Fibroblast of skin of scalp (primary cell): ENCODE measurements around the gene TMEM255B.
"Not testable (repeated sequence)": the region's sequence is repeated elsewhere in the genome, so short reads cannot be mapped to it uniquely, and the experiment has no call there.

Experiments
- DNase-seq: peaks from one replicate; pipeline ENCODE4 v3.0.0-alpha.2; 2013

Gene TMEM255B

DNA sequence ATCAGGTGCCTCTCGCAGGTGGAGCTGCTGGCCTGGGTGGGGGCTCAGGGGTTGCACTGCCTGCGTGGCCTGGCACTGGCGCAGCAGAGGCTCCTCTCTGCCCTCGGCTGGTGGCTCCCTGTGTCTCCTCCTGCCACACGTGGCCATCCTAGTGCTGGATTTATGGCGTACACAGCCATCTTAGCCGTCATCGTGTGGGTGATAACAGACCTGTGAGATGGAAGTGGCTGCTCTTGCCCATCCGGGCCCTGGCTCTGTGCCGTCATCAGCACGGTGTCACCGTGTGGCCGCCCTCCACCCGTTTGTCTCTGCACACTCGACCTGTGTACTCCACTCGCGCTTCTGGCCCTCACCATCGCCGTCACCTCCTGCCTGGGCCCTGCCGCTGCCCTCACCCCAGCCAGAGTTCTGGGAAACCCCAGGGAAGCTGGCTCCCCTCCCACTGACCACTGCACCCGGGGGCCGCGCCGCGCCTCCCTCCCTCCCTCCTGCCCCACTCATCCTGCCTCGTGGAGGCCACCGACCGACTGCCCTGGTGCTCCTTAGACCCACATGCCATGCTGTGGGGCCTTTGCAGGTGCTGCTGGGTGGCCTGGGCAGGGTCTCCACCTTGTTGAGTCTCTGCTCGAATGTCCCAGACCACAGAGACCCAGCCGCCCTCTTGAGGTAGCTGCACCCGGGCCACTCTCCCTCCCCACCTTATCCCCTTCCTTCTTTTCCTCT is 29.5 kb downstream of the TMEM255B start:
- DNase-seq = no peak

DNA sequence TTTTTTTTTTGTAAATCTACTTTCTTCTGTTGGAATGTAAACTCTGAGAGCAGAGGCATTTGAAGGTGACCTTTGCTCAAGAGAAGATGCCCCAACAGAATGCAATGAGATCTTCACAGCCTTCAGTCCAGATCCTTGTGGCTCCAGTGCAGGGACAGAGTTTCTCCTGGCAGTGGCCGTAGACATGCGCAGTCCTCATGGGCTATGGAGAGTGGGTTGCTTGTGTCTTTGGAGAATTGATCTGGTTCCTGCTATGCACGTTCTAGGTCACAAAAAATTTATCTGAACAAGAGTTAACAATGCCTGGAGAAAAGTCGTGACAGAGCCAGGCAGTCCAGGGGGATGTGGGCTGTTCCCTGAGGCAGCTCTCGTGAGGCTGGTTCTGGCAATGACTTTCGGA is 30.1 kb downstream of the TMEM255B start:
- DNase-seq = no peak

DNA sequence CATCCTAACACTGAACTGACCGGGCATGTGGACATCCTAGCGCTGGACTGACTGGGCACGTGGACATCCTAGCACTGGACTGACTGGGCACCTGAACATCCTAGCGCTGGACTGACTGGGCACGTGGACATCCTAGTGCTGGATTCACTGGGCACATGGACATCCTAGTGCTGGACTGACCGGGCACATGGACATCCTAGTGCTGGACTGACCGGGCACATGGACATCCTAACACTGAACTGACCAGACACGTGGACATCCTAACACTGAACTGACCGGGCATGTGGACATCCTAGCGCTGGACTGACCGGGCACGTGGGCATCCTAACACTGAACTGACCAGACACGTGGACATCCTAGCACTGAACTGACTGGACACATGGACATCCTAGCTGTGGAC is 30.9 kb downstream of the TMEM255B start:
- not testable (repeated sequence) for DNase-seq

DNA sequence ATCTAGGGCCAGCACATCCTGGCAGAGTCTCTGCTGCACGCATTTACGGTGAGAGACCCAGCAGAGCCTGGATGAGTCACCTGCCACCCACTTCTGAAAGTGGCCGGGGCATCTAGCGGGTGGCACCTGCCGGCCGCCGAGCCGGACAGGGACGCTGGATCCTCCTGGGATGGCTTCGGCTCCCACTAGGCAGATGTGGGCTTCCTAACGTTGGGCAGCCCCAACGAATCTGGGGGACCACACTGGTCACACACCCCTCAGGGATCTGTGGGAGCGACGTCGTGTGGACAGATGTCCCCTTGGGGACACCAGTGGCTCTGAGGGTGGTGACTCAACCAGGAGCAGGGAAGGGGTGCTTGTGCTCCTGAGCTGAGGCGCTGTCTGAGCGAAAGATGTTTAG is 32.2 kb downstream of the TMEM255B start:
- DNase-seq = no peak

DNA sequence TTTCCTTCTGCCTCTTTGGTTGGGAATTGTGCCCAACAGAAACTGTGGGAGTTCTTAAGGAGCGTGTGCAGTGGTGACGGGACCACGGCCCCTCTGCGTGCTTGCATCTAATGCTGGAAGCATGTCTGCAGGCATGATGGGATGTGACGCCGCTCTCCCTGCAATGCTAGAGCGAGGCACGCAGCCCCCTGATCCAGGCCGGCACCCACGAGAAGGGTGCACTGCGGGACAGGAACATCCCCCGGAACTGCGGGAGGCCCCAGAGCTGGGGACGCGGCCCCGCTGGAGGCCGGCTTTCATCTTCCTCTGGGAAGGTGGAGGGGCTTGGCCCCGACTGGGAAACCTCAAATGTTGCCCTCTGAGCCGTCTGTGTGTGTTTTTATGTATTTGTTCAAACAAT is 32.7 kb downstream of the TMEM255B start:
- no peak for DNase-seq

DNA sequence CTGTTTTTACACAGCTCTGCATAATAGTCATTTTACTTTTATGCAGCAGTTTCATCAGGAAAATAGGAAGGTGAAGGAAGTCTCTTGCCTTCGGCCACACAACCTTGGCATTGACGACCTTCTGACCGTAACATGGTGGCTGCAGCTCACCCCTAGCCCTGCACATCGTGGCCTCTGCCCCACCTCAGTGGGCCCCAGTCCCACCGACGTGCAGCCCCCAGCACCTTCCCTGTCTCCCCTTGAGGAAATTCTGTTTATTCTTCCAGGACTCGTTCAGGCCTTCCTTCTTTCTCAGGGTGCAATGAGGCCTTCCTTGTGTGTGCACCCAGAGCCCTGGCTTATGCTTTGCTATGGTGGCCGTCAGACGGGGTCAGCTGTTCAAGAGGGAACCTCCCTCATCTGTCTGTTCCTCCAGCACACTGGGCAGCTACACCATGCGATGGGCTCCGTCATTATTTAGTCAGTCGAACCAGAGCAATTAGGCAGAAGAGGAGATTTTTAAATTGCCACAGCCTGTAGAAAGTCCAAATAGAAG is 33.3 kb downstream of the TMEM255B start:
- DNase-seq = no peak

DNA sequence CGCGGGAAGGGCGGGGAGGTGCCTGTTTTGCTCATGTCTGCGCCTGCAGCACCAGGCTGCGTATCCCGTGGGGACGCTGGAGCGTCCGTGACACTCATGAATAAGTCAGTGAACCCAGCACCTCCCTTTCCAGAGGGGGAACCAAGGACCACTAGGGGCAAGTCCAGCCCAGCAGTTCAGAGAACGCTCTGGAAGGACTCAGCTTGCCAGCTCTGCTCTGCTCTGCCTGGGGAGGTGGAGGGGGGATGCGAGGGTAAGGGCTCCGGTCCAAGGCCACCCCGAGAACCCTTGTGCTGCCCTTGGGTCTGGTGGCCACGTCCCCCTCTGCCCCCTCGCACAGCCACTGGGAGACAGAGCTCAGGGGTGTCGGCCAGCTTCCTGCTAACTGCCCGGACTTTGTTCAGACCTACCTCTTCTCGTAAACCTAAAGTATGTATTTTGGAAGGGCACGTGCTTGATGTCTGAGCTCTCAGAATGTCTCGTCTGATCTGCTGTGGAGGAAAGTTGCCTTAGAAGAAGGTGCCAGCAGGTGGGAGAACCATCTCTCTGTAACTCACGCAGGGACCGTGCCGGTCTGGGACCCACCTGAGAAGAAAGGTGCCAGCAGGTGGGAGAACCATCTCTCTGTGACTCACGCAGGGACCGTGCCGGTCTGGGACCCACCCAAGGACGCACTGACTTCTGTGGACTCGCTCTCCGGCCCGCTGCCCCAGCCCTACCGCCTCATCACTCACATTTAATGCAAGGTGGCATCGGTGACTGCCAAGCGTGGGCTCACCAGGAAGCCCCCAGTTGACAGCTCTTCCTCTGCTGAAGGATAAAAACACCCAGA is 34.1 kb downstream of the TMEM255B start:
- DNase-seq = no peak

DNA sequence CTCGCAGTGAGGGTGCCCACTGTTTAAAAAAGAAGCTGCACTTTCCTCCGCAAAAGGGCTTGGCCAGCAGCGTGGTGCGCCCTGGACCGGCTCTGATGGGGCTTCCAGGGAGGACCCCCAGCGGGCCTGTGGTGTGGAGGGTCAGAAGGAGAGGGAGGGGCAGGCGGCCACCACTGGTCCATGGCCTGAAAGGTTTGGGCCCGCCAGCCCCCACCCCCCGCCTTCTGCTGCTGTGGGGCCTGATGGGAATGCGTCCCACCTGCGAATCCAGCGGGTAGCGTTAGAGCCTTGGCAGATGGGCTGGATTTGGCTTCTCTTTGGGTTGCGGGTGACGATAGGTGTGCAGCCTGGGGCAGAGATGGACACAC is 34.7 kb downstream of the TMEM255B start:
- DNase-seq = no peak

DNA sequence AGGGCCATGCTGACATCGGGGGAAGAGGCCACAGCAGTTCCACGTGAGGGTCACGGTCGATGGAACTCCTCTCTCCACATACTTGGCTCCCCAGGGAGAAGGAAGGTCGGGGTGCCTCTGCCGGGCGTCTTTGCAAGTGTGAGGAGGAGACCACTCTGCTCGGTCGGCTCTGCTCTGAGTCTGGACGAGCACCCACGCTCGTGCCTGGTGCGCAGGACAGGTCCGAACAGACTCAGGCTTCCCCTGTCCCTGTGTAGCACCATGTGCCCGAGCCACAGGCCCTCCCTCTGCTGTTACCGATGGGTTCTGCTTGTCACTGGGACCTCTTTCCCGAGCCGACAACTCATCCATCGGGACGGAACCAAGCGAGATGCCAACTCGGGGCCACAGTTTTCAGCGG is 35.1 kb downstream of the TMEM255B start:
- no peak for DNase-seq

DNA sequence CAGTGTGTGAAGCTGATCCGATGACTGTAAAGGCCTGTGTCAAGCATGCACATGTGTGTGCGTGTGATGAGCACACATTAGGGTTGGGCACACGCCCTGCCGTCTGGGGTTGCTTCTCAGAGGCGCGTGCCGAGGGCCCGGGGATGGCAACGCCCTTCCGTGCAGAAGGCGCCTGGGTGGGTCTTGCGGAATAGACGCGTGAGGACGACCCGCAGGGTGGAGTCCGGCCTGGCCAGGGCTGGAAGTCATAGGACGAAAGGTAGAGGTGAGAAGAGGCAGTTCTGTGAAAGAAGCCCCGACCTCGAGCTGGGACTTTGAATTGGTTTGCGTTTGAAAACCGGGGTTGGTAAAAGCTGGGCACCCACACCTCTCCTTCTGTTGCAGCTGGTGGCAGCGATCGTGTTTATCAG is 35.7 kb downstream of the TMEM255B start:
- no peak for DNase-seq

DNA sequence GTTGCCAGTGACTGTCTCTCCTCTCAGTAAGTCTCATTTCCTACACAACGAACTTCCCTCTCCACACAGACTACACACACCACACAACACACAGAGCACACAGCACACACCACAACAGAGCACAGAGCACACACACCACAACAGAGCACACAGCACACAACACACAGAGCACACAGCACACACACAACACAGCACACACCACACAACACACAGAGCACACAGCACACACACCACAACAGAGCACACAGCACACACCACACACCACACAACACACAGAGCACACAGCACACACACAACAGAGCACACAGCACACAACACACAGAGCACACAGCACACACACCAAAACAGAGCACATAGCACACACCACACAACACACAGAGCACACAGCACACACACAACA is 36.3 kb downstream of the TMEM255B start:
- DNase-seq = not testable (repeated sequence)

DNA sequence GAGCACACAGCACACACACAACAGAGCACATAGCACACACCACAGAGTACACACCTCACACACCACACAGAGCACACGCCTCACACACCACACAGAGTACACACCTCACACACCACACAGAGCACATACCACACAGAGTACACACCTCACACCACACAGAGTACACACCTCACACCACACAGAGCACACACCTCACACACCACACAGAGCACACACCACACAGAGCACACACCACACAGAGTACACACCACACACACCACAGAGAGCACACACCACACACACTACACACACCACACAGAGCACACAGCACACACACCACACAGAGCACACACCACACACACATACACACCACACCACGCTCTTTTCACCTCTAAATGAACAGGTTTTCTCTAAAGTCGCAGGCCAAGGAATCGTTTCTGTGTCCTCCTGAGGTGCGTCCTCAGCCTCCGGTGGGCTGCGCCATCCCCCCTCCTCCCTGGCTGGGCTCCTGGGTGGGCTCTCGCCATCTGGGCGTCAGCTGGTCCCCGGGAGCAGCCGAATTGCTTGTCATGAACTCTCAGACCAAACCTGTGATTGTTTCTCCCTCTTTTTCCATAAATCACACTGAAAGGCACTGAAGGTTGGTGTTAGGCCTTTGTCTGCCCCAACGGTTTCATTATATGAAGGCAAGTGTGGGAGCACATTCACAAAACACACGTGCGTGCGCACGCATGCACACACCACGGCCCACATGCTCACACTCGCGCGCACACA is 37.4 kb downstream of the TMEM255B start:
- no peak for DNase-seq

DNA sequence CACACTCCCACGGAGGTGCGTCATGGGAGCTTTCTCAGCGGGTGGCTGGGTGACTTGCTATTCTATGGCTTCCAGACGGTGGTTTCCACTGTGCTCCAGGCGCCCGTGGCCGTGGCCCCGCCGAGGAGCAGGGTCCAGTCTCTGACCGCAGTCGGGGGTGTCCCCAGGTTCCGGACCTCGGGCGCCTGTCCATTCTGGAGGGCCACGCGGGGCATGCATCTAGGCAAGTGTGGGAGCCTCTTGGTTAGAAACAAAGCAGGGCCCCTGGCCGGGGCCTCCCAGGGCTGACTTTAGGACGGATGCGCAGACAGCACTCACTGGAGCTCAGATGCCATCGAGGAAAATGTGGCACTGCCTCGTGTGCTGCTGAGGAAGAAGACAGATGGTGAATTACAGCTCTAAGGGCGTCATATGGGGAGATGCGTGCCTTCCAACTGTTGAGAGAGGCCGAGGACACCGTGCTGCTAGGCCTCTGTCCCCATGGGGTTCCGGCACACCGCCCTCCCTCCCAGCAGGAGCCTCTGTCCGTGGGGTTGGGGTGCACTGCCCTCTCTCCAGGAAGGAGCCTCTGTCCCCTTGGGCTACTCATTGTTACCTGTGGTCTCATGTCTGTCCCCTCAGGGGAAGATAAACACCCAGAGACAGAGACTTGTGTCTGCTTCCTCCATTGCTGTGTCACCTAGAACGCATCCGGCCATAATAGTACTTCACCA is 38.1 kb downstream of the TMEM255B start:
- DNase-seq = no peak

DNA sequence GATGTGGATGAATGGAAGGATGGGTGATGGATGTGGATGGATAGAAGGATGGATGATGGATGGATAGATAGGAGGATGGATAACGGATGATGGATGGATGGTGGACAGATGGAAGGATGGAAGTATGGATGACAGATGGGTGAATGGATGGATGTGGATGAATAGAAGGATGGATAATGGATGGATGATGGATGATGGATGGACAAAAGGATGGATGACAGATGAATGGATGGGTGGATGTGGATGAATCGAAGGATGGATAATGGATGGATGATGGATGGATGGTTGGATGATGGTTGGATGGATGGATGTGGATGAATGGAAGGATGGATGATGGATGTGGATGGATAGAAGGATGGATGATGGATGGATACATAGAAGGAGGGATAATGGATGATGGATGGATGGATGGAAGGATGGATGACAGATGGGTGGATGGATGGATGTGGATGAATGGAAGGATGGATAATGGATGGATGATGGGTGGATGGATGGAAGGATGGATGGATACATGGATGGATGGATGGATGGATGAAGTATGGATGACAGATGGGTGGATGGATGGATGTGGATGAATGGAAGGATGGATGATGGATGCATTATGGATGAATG is 39.3 kb downstream of the TMEM255B start:
- DNase-seq = no peak

DNA sequence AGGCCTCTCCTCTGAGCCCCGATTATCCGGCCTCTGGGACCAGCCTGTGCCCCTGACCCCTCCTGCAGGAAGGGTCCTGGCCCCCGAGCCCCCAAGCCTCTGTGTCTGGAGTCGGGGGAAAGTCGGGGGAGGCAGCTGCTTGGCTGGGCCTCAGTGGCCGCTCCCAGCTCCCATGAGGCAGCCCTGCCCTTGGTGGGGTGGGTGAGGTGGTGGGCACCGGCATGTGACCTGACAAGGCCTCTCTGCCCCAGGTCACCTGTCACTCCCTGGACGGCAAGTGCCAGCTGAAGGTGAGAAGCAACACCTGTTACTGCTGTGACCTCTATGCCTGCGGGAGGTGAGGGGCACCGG is 41.5 kb downstream of the TMEM255B start:
- no peak for DNase-seq

DNA sequence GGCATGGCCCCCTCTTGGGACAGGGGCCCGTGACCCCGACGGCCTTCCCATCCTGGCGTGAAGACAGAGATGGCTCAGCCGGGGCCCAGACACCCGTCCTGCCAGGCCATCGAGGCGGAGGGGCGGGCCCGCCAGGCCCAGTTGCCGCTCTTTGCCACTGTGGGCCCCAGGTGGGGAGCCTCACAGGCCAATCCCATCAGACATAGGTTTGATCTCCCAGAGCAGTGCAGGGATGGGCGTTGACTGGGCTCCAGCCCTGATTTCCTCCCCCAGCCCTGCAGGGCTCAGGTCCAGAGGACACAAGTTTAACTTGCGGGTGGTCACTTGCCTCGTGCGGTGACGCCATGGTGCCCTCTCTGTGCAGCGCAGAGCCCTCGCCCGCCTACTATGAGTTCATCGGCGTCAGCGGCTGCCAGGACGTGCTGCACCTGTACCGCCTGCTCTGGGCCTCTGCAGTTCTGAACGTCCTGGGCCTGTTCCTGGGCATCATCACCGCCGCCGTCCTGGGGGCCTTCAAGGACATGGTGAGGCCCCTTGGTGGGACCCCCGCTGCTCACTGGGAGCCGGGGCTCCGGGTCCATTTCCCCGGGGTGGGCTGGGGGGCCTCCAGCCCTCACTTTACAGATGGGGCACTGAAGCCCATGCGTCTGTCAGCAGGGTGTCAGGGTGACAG is 42.4 kb downstream of the TMEM255B start:
- no peak for DNase-seq

DNA sequence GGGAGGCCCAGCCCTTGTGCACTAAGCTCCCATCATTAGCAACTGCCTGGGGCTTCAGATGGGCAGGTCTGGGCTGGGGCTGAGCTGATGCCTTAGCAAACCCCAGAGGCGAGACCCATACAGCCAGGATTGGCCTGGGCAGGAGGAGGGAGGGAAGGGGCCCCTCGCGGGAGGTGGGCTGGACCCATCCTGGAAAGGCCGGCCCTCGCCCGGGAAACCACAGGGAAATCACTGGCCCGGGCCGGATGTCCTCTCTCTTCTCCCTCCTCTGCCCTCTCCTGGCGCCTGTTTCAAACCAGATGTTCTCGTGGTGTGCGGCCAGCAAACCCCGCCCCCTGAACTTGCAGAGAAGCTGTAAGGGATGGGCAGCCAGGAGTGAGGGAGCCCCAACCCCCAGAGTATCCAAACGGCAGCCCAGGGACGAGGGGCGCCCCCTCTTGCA is 43.1 kb downstream of the TMEM255B start:
- DNase-seq = peak; percentile 76

DNA sequence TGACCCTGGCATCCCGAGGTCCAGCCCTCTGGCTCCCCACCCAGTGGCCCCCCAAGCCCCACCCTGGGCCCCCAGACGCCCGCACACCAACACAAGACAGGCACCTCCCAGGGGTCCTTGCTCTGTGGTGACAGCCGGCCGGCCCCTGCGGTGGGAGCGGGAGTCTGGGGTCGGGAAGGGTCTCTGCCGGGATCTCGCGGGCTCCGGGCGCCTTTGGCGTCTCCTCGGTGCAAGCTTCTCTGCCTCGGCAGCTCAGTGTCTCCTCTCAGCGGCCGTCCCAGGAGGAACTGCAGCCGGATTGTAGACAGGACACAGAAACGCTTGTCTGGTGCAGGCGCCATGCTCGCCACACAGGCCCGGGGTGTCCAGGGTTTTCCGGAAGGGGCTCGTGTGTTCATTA is 43.7 kb downstream of the TMEM255B start:
- peak; percentile 17 for DNase-seq

DNA sequence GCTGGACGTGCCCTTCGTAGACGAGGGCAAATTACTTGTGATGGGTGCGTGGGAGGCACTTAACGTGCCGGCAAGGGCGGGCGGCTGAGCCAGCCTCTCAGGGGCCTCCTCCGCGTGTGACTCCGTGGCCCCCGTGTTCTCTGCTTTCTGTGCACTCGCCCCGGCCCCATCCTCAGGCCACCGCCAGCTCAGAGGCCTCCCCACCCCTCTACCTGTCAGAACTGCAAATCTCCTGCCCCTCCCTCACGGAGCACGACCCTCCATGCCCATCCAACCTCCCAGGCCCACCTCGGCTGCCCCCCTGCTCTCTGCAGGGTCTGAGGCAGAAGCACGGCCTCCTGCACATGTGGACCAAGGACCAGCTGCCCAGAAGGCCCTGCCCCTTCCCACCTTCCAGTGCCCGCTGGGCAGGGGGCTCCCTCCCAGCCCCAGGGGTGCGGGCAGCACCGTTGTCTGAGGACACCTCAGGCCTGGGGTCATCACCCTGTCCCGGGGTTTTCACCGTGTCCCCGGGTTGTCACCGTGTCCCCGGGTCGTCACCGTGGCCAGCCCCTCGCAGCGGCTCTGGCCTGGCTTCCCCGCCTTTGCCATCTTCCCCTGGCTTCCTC is 44.5 kb downstream of the TMEM255B start:
- no peak for DNase-seq

DNA sequence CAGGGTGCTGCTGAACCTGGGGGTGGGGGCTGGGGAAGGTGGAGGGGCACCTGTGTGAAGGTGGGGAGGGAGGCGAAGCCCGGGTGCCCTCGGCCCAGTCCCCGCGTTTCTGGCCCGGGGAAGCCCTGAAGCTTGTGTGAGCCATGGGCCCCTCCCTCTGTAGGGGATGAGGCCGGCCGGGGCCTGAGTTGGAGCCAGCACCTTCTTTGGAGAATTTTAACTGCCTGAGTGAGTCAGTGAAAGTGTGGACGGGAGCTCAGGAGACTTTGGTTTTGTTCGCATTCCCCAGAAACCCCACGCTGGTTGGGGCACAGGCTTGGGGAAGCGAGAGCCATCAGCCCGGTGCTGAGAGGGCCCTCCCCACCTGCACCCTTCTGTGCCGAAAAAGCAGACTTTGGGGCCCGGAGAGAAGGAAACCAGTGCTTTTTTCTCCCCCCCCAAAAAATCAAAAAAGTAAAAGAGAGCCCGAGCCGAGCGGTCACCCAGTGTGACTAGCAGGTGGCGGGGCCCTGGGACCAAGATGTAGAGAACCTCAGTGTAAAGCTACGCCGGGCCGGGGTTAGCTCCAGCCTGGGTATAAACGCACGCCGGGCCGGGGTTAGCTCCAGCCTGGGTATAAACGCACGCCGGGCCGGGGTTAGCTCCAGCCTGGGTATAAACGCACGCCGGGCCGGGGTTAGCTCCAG is 45.1 kb downstream of the TMEM255B start:
- peak; percentile 31 for DNase-seq
